Uterus (tissue), 2 donors: ENCODE data around the gene TARBP2.

Experiments used
- POLR2A ChIP-seq, 2 donors: fragments of 450-650 bp; IDR thresholded peaks; one replicate each; pipeline ENCODE4 v1.6.1; 2016; ENCODE audit warnings: antibody characterized with exemption in 2 of 2, mild to moderate bottlenecking in 1 of 2, moderate library complexity in 1 of 2
- TF ChIP-seq, protein P1 (sequence below), 4 experiments: fragments of 200-600 bp in 2 of 4; fragments of 450-650 bp in 2 of 4; sonication (generic) in 2 of 4; IDR thresholded peaks; one replicate each; pipeline ENCODE4 v1.5.1; 2016 to 2019; ENCODE audit warnings: antibody characterized with exemption in 4 of 4, mild to moderate bottlenecking in 2 of 4, moderate library complexity in 1 of 4

- TF ChIP-seq, protein P1, sequence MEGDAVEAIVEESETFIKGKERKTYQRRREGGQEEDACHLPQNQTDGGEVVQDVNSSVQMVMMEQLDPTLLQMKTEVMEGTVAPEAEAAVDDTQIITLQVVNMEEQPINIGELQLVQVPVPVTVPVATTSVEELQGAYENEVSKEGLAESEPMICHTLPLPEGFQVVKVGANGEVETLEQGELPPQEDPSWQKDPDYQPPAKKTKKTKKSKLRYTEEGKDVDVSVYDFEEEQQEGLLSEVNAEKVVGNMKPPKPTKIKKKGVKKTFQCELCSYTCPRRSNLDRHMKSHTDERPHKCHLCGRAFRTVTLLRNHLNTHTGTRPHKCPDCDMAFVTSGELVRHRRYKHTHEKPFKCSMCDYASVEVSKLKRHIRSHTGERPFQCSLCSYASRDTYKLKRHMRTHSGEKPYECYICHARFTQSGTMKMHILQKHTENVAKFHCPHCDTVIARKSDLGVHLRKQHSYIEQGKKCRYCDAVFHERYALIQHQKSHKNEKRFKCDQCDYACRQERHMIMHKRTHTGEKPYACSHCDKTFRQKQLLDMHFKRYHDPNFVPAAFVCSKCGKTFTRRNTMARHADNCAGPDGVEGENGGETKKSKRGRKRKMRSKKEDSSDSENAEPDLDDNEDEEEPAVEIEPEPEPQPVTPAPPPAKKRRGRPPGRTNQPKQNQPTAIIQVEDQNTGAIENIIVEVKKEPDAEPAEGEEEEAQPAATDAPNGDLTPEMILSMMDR (IDR thresholded peaks at IDR 0.05): no peak
- TF ChIP-seq POLR2A (IDR thresholded peaks at IDR 0.05): no peak
These were observed 11.7 kb upstream of the TARBP2 start for GRCh38 chr12:53489242-53489864.
